Measurements from ENCODE around the gene CD81.
A peak's percentile ranks its signal among the peaks of the same experiment; 100 is the strongest.

The CD81 gene

DNA sequence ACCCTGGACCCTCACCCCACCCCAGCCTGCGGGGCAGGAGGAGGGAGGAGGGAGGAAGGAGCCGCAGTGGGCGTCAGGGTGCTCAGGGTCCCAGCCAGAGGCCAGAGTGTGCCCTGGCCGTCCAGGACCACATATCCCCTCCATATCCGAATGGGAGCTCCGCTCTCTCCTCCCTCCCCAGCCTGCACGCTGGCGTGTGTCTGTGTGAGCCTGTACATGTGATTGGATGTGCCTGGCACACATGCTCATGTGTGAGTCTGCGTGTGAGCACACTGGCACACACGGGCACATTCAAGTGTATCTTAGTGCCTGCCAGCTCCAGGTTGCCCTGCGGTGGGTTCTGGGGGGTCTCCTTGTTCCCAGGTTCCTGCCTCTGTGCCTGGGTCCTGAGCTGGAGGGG is 31.6 kb downstream of the CD81 start:
- DNase-seq = no peak

DNA sequence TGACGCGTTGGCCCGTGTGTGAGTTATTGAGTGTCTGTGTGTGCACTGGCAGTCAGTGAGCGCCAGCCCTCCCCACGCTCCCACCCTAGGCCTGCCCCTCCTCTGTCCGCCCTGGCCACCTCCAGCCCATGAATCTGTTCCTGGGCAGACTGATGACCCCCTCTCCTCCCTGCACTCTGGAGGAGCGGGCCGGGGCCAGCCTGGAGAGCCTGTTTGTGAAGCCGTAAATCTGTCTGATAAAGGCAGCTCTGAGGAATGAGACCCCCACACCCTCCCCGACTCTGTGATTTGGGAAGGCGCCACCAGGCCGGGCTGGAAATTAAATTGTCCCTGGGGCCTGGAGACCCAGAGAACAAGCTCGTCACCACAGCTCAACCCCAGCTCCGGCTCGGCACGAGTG is 32.0 kb downstream of the CD81 start:
- DNase-seq = no peak

DNA sequence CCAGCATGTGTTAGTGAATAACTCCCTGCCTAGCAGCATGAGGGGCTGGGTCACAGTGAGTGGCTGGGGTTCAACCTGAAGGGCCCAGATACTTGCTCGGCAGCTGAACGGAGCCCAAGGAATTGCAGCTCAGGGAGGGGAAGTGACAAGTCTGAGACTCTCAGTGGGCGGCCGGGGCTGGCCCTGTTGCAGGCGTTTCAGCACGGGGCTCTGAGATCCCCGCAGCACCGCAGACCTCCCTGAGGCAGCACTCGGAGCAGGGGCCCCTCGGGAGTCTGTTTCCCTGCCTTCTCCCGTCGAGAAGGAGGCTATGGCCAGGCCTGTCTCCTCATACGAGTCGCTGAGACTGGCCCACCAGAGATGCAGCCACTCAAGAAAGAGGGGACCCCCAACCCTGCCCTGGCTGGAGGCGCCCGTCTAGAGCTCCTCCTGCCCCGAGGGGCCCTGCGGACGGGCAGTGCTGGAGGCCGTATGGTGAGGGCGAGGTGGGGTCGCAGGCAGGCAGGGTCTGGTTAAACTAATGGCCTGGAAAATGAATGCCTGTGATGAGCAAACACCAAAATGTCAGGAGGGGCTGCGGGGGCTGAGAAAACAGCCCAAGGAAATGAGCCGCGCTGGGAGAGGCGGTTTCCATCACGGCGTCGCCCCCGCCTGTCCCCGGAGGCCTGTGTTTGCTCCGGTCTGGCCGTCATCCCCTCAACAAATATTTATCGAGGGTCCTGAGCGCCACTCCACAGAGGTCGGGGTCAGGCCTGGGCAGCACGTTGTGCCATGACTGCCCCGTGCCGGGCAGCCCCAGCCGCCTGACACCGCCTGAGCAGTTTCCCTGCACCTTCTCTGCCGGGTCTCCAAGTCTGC is 32.7 kb downstream of the CD81 start:
- DNase-seq = peak in 1 of 3 donors; percentile 31

DNA sequence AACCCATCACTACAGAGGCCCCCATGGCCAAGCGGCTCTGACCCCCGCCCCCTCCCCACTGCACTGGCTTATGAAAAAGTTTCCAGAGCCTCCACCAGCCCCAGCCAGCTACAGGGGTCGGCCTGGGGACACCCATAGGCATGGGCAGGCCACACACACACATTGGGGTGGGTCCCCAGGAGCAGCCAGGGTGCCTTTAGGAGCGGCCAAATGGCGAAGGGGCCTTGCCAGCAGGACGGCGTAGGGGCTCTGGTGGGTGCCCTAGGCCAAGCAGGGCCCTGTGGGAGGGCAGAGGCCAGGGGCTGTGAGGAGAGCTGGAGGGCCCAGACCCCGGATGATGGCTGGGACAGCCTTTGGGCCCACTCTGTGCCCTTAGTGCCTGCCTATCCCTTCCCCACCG is 33.5 kb downstream of the CD81 start:
- DNase-seq = no peak

DNA sequence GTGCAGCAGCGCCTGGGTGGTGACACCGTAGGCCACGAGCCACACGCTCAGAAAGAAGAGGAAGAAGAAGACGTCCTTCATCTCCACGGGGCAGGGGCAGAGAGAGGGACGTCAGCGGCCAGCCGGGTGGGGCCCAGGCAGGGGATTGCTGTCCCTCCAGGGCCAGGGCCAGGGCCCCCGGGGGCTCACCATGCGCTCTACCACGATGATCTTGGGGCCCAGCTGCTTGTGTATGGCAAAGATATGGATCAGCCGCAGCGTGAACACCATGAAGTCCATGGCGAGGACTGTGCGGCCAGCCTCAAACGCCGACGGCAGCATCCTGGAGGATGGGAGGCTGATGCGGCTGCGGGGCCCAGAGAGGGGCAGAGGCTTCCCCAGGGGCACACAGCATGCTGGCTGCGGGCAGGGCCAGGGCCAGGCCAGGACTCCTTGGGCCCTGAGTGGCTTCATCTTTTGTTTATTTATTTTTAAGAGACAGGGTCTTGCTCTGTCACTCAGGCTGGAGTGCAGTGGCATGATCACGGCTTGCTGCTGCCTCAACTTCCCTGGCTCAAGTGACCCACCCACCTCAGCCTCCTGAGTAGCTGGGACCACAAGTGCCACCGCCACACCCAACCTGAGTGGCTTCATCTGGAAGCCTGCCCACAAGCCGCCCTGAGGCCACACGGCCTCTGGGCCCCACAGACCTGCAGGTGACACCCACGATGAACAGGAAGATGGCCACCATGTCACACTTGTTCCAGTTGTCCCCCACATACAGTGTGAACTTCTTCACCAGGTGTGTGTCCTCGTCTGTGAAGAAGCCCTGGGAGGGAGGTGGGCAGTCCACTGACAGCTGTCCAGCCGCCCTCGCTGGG is 34.6 kb downstream of the CD81 start:
- DNase-seq = no peak

DNA sequence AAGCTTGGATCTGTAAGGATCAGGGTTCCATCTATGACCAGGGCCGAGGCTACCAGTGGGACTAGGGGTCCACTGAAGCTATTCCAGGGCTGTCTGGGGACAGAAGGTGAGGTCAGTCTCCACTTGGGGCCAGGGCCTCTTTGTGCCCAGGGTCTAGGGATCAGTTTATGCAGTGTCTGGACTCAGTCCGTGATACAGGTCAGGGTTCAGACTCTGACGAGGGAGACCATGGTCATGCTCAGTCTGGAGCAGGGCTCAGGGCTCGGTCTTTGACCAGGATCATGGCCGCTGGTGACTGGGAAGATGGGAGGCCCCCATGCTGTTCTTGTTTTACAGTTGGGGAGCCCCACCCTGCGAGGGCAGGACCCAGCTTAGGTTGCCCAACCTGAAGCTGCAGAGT is 35.2 kb downstream of the CD81 start:
- no peak for DNase-seq

DNA sequence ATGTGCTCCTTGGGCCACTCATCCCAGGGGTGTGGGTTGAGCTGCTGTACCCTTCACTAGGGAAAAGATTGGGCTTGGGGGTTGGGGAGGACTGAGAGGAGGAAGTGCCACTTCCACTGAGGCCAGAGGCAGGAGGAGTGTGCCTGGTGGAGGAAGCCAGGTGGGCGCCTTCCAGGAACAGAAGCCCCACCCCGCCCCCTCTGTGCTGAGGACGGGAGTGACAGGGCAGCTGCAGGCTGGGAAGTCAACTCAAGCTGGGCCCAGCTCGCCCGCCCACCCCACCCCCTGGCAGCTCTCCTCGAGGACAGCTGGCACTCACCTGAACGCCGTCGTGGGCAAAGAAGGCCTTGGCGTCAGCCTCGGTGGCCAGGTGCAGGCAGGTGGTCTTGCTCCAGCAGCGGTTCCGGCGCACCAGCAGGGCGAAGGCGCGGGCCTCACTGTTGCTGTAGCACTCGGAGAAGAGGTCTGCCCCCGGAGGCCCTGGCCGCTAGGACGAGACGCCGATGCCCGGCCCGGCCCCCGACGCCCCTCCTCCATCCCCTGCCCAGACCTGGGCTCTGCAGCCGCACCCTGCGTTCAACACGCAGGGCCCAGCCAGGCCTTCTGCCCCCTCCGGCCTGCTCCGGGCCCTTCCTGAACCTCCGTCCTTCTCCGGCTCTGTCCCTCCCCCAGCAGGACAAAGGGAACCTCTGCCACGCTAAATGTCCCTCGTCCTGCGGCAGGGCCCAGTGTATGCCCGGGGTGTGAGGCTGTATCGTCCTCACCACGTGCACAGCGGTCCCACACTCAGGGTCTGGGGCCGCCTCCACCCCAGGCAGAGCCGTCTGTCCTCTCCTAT is 36.9 kb downstream of the CD81 start:
- no peak for DNase-seq

DNA sequence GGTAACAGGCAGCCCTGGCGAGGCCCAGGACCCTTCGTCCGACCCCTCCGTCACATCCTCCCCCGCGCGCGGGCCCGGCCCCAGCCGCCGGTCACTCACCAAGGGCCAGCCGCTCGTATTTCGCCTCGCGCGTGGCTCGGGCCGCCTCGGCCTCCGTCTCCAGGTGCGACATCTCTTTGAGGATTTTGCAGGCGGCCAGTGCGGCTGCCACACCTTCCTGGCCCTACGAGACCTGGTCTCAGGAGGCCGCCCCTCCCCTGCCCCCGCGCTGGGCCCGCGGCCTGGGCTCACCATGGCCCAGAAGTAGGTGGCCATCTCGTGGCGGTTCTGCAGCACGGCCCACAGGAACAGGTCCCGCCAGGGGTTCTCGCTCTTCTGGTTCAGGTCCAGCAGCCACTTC is 37.5 kb downstream of the CD81 start:
- DNase-seq = no peak

DNA sequence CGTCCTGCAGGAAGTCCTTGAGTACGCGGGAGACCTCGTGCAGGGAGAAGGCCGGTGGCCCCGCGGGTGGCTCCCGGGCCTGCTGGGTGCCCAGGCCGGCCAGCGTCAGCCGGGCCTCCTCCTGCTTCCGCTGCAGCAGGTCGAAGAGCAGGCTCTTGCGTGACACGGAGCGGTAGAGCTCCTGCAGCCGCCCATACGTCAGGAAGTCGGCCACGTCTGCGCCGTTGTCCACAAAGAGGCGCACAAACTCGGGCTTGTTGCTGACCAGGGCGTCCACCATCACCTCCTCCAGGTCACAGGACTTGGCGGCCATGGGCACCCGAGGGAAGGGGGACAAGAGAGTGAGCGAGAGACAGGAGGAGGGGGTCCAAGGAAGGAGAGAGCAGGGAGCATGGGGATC is 38.1 kb downstream of the CD81 start:
- no peak for DNase-seq

DNA sequence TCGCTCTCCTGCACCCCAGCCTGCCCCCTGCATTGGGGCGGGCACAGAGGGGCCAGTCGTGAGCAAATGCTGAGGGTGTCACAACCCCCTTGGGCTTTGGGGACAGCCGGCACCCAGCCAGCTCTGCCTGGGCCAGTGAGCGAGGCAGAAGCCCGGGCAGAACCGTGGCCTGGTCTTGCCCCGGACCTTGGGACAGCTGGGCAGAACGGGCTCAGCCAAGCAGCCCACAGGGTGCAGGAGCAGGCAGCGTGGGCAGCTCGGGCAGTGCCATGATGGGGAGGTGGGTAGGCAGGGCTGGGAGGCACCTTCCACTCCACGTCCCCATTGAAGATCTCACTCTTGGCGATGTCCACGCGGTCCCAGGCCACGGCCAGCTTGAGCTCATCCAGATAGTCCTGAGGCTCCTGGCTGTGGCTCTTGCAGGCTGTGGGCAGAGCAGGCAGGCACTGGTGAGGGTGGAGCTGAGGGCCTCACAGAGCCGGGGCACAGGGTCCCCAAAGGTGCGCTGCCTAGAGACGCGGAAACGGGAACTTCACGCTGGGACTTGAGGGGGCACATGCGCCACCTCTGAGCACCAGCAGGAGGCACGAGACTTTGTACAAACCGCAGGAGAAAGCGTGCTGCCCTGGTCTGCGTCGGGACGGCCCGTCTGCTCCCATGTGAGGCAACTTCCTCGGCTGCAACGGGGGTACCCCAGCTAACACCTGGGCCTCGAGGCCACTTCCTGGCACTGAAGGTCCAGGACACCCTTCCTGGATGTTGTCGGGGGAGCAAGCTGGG is 38.7 kb downstream of the CD81 start:
- no peak for DNase-seq

DNA sequence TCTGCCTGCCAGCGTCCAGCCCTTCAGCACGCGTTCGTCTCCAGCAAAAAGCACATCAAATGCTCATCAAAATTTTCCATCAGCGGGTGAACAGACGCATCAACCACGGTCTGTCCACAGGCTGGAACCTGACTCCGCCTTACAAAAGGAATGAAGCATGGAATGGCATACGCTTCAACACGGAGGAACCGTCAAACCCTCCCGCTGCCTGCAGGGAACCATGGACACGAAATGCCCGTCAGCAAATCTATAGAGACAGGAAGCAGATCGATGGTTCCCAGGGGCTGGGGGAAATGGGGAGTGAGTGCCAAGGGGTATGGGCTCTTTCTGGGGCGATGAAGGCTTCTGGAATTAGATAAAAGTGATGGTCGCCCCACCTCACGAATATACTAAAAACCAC is 39.7 kb downstream of the CD81 start:
- no peak for DNase-seq

DNA sequence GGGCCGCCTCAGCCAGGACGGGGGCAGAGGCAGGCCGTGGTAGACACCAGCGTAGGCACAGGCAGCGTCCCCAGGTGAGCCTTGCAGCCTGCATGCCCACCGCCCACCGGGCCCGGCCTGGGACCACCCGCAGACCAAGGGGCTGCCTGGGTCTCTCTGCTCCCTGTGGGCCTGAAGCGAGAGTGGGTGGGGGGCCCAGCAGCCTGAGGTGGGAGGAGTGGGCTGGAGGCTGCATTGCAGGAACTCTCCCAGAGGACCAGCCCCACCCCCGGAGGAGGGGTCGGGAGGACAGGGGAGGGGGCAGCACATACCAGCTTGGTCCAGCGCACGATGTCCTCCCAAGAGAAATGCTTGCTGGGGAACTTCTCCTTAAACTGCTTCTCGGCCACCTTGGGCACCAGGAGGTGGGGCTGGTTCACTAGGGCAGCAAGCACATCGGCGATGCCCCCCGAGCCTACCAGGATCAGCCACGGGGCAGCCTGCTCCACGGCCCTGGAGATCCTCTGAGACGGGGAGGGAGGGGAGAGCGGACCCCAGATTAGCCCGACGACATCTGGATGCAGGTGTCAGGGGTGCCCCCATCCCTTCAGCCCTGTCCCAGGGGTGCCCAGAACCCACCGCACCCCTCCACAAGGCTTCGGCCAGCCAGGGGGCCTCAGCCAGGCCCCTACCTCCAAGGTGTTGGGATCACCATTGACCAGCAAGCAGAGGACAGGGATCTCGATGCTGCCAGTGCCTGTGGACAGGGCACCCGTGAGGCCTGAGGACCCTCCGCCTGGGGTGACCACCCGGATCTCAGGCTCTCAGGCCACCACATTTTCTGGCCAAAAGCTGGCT is 41.0 kb downstream of the CD81 start:
- no peak for DNase-seq

DNA sequence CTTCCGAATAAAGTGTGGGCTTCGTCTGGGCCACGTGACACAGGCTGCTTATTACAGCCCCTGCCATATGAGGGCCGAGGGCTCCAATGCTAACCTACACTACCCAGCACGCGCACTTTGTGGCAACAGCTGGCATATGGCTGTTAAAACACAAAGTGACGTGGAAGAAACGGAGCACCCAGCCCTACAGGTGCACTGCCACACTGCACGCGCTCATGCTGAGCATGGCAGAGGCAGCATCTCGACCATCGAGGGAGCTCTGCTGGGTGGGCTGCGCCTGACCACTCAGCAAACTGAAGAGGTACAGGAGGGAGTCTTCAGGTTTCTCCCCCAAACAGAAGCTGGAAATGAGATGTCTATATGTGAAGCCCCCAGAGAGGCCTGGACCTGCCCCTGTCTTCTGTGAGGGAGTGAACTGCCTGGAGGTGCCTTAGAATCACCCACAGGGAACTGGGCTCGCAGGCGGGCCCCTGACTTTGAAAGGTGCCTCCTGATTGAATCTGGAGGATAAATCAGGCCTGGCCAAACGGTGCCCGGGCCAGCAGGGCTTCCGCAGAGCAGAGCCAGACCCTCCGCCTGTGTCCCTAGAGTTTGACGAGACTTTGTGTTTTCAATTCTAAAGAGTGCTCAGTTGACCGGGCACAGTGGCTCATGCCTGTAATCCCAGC is 41.7 kb downstream of the CD81 start:
- no peak for DNase-seq

DNA sequence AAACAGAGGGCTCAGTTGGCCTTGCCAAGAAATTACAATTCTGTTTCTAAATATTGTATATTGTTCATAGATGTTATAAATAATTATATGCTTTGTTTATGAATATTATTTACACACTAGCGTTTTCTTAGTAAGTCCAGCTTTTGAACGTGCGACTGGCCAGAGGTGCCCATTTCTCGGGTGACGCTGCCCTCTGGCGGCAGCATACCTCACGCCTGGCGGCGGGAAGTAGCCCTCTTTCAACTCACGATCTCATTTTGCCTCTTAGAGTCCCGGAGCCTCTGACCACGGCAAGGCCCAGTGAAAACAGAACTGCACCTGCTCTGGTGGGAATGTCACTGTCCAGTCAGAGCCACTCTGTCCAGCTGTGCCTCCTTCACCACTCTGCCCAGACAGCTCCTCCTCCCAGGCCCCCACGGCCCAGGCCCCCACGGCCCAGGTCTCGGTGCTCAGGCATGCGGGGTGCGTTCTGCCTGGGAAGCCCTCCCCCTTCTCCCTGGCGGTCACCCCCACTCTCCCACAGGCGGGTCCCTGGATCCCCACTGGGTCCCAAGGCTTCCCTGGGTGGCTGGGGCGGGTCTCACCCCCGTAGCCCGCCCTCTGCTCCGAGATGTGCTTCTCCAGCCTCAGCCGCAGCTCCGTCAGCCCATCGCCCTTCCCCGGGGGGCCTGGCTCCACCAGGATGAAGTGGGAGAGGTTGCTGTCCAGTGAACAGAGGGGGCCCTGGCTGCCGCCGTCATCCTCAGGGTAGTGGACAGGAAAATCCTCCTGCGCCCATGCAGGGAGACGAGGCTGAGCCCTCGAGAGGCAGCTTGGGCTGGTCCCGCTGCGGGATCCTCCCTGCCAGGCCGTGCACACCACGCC is 42.8 kb downstream of the CD81 start:
- DNase-seq = peak; percentile 82 to 91 (median 91)

DNA sequence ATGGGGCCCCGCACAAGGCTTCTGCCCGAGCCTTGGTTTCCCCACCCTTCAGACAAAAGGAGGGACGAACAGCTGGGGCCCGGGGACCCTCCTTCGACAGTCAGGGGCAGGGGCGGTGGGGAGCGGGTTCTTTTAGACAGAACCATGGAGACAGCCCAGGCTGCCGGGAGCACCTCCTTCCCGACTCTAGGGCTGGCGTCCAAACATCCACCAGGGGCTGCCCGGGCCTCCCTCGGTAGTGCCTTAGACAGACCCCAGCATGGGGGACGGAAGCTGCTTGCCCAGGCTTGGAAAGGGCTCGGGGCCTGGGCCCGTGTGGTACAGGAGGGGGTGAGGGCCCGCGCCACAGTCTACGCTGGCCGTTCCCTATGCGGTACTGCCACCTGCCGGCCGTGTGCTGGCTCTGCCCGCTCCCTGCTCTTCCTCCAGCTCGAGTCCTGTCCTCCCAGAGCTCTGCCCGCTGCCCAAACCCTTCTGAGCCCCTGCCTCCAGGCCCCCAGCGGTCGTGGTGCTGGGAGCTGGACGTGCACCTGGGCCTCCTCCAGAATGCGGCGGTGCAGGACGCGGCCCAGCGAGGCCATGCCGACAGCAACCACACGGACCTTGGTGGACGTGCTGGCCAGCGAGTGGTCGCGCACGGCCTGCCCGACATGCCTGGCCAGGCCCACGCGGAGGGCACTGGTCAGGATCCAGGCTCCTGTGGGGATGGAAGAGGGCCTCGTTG is 43.6 kb downstream of the CD81 start:
- DNase-seq = peak; percentile 76 to 92 (median 89)

DNA sequence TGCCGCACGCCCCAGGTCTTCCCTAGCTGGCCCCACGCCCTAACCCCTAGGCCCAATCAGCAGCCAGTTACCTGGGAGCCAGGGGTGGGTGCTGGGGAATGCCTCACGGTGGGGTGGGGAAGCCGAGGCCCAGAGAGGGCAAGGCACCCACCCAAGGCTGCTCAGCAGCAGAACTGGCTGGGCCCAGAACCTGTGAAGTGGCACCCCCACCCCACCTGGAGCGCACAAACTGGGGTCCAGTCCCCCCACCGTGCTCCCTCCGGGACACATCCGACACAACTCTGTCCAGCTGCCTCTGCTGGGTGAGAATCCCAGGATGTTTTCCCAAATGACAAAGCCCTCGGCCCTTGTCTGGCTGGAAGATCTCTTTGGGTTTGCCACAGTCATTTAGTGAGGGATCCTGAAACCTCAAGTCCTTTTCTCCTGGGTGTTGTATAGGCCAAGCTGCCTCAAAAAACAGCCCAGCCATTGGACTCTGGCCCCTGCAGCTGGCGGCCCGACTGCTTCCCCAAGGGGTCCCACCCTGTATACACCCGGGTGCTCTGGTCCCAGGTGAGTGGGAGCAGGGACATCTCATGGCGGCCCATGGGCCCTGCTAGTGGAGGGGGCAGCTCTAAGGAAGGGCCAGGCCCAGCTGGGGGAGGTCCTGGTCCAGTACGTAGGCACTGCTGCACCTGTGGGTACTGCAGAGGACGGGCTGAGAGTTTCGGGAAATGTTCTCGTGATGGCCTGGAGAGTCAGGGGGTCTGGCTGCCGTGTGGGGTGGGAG is 44.3 kb downstream of the CD81 start:
- DNase-seq = no peak

DNA sequence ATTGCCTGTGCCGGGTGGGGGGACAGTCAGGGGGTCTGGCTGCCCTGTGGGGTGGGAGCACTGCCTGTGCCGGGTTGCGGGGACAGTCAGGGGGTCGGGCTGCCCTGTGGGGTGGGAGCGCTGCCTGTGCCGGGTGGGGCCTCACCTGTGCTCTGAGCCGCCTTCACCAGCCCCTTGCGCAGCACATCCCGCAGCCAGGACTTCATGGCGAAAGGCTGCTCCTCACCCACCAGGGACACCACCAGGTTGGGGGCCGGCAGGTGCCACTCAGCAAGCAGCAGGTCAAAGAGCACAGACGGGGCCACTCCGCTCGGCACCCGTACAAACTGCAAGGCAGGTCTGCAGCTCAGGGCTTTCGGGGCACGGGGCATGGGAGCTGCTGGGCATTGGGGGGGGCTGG is 44.9 kb downstream of the CD81 start:
- no peak for DNase-seq

DNA sequence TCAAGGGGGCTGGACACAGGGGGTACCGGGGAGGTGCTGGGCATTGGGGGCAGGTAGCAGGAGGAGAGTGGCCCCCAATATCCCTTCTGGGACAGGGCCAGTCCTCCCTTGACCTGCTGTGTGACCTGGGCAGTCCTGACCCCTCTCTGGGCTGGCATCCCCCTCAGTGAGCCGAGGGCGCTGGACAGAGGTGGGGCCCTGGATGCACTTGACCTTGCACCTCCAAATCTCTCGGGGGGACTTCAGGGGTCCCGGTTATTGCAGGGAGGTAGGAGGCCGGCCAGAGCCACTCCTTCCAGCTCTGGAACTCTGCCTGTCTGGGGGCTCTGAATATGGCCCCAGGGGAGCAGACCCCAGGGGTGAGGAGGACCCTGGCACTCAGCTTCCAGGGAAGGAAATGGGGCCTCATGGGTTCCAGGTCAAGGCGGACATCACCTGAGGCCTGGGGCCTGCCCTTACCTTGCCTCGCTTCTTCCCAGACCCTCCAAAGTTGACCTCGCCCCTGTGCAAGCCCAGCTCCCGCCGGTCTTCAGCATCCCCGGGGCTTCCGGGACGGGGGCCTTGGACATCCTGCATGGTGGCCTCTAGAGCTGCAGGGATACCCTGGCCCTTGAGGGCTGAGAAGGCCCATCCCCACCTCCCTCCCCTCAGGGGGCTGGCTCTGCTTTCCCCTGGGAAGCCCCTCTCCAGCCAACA is 45.5 kb downstream of the CD81 start:
- DNase-seq = no peak

Data from suppressor macrophage treated with lipopolysaccharide for 1 hour (primary cell).